IMR-90 (cell line): ENCODE measurements around the gene FABP7. TPM values are rescaled to one million over a fixed set of nuclear protein-coding genes. Genes with fewer than 3 reads are reported as not detected.

ENCODE experiments used
- ATAC-seq: fragments of 200-7000 bp; cut with Tn5 transposase; 2 replicates; pipeline ENCODE4 v1.9.1; 2020; ENCODE audit warnings: low read depth, mild to moderate bottlenecking, moderate library complexity
- BruUV-seq: library from RNA; stranded (reverse); fragments of 400-500 nt; replicated peaks from 2 replicates; lab custom pipeline; 2021; lab: Mats Ljungman, UMichigan
- CTCF ChIA-PET: fragments of 300-600 bp; formaldehyde crosslinking; extraction: SDS; loops from one replicate; lab custom pipeline; 2021; ENCODE audit warnings: antibody characterized with exemption; lab: Yijun Ruan, JAX
- POLR2A ChIA-PET: fragments of 300-600 bp; sonication (Branson Sonifier 250); formaldehyde crosslinking; loops from one replicate; lab custom pipeline; 2022; ENCODE audit warnings: antibody characterized with exemption; ENCODE audit not compliant: unreplicated experiment; lab: Charles Lee
- DNase-seq: peaks from one replicate; pipeline ENCODE4 v3.0.0; 2013
- H2AFZ ChIP-seq: replicated peaks from 2 replicates; pipeline ENCODE3; 2013; ENCODE audit warnings: low read length, mild to moderate bottlenecking; ENCODE audit not compliant: poor library complexity
- H2AK5ac ChIP-seq: 2 replicates; pipeline ENCODE4 v1.6.1; 2013; ENCODE audit warnings: low read depth, low read length, inconsistent platforms
- H2AK9ac ChIP-seq: replicated peaks from 2 replicates; pipeline ENCODE3; 2013; ENCODE audit warnings: mild to moderate bottlenecking, low read depth, low read length, moderate library complexity; ENCODE audit not compliant: poor library complexity
- H2BK120ac ChIP-seq: 2 replicates; pipeline ENCODE4 v1.6.1; 2013; ENCODE audit warnings: low read depth, low read length, inconsistent platforms
- H2BK15ac ChIP-seq: 3 replicates; pipeline ENCODE4 v1.6.1; 2013; ENCODE audit warnings: low read depth, low read length, inconsistent platforms
- H2BK20ac ChIP-seq: 2 replicates; pipeline ENCODE4 v1.6.1; 2013; ENCODE audit warnings: low read depth, mild to moderate bottlenecking, inconsistent platforms, low read length, moderate library complexity
- H2BK5ac ChIP-seq: 2 replicates; pipeline ENCODE4 v1.6.1; 2013; ENCODE audit warnings: mild to moderate bottlenecking, low read depth, low read length, inconsistent platforms; ENCODE audit not compliant: poor library complexity, severe bottlenecking
- H3K14ac ChIP-seq: replicated peaks from 2 replicates; pipeline ENCODE4 v1.6.1; 2013; ENCODE audit warnings: low read depth, low read length, inconsistent platforms
- H3K18ac ChIP-seq: 2 replicates; pipeline ENCODE4 v1.6.1; 2013; ENCODE audit warnings: low read depth, low read length, control low read depth
- H3K23ac ChIP-seq: 2 replicates; pipeline ENCODE4 v1.6.1; 2013; ENCODE audit warnings: low read depth, low read length, inconsistent platforms
- H3K27ac ChIP-seq: 2 replicates; pipeline ENCODE4 v1.5.1; 2013; ENCODE audit warnings: mild to moderate bottlenecking, control low read depth, low read length; ENCODE audit not compliant: insufficient read depth
- H3K27me3 ChIP-seq: 2 replicates; pipeline ENCODE4 v1.6.1; 2013; ENCODE audit warnings: low read length; ENCODE audit not compliant: control insufficient read depth, insufficient read depth
- H3K36me3 ChIP-seq: 2 replicates; pipeline ENCODE4 v1.6.1; 2013; ENCODE audit warnings: low read length, mixed read lengths; ENCODE audit not compliant: control insufficient read depth, insufficient read depth
- H3K4ac ChIP-seq: 2 replicates; pipeline ENCODE4 v1.6.1; 2013; ENCODE audit warnings: low read depth, low read length, inconsistent platforms
- H3K4me1 ChIP-seq: 2 replicates; pipeline ENCODE4 v1.6.1; 2013; ENCODE audit warnings: low read length, mixed read lengths; ENCODE audit not compliant: control insufficient read depth, insufficient read depth
- H3K4me2 ChIP-seq: 2 replicates; pipeline ENCODE4 v1.6.1; 2013; ENCODE audit warnings: low read depth, mild to moderate bottlenecking, control low read depth, low read length, moderate library complexity
- H3K4me3 ChIP-seq: 2 replicates; pipeline ENCODE4 v1.5.1; 2013; ENCODE audit warnings: low read depth, mild to moderate bottlenecking, control low read depth, low read length, moderate library complexity; ENCODE audit not compliant: insufficient read depth
- H3K56ac ChIP-seq: 2 replicates; pipeline ENCODE4 v1.6.1; 2013; ENCODE audit warnings: low read length, inconsistent platforms; ENCODE audit not compliant: insufficient read depth; ENCODE audit errors: extremely low read depth
- H3K79me1 ChIP-seq, 2 experiments: 2 replicates each; pipeline ENCODE4 v1.6.1; 2013; ENCODE audit warnings: low read length in 2 of 2, inconsistent platforms in 1 of 2, low read depth in 1 of 2
- H3K9ac ChIP-seq: 2 replicates; pipeline ENCODE4 v1.6.1; 2013; ENCODE audit warnings: low read depth, low read length, control low read depth
- H3K9me1 ChIP-seq: 2 replicates; pipeline ENCODE4 v1.6.1; 2013; ENCODE audit warnings: low read length, inconsistent platforms; ENCODE audit not compliant: insufficient read depth
- H3K9me3 ChIP-seq: 2 replicates; pipeline ENCODE4 v1.6.1; 2013; ENCODE audit warnings: low read length; ENCODE audit not compliant: control insufficient read depth, insufficient read depth
- H4K20me1 ChIP-seq: 2 replicates; pipeline ENCODE4 v1.6.1; 2013; ENCODE audit warnings: low read length, inconsistent platforms; ENCODE audit not compliant: insufficient read depth
- H4K5ac ChIP-seq: 2 replicates; pipeline ENCODE4 v1.6.1; 2013; ENCODE audit warnings: mild to moderate bottlenecking, low read depth, low read length, control low read depth
- H4K8ac ChIP-seq, 2 experiments: 2 replicates each; pipeline ENCODE4 v1.6.1; 2013; ENCODE audit warnings: low read depth in 2 of 2, low read length in 2 of 2, control low read depth in 1 of 2, inconsistent platforms in 1 of 2
- H4K91ac ChIP-seq: 2 replicates; pipeline ENCODE4 v1.6.1; 2013; ENCODE audit warnings: low read depth, low read length, inconsistent platforms; ENCODE audit not compliant: insufficient read depth
- BHLHE40 ChIP-seq: fragments of 150-350 bp; IDR thresholded peaks from 2 replicates; pipeline ENCODE4 v1.6.1; 2016; ENCODE audit warnings: mild to moderate bottlenecking, low read depth, low read length
- CEBPB ChIP-seq: IDR thresholded peaks from 2 replicates; pipeline ENCODE4 v1.6.1; 2012; ENCODE audit warnings: low read depth, low read length, improper control_type of control experiment
- CTCF ChIP-seq: conservative IDR thresholded peaks from 2 replicates; pipeline ENCODE4 v1.5.1; 2012; ENCODE audit warnings: mild to moderate bottlenecking, low read depth, low read length, improper control_type of control experiment
- ELK1 ChIP-seq: fragments of 150-350 bp; IDR thresholded peaks from 2 replicates; pipeline ENCODE4 v1.6.1; 2016; ENCODE audit warnings: low read depth, mild to moderate bottlenecking, low read length, moderate library complexity, borderline replicate concordance
- FOS ChIP-seq: fragments of 150-350 bp; IDR thresholded peaks from 2 replicates; pipeline ENCODE4 v1.6.1; 2016; ENCODE audit warnings: low read depth, low read length
- MAFK ChIP-seq: IDR thresholded peaks from 2 replicates; pipeline ENCODE4 v1.6.1; 2012; ENCODE audit warnings: low read depth, low read length, improper control_type of control experiment
- MAZ ChIP-seq: IDR thresholded peaks from 2 replicates; pipeline ENCODE4 v1.6.1; 2012; ENCODE audit warnings: low read depth, mild to moderate bottlenecking, low read length, improper control_type of control experiment, moderate library complexity, borderline replicate concordance
- NFE2L2 ChIP-seq: fragments of 150-350 bp; IDR thresholded peaks from 2 replicates; pipeline ENCODE4 v1.6.1; 2016; ENCODE audit warnings: low read depth, mild to moderate bottlenecking, low read length
- RAD21 ChIP-seq: IDR thresholded peaks from 2 replicates; pipeline ENCODE4 v1.6.1; 2012; ENCODE audit warnings: low read length, improper control_type of control experiment
- RCOR1 ChIP-seq: IDR thresholded peaks from 2 replicates; pipeline ENCODE4 v1.6.1; 2012; ENCODE audit warnings: mild to moderate bottlenecking, low read length, improper control_type of control experiment; ENCODE audit not compliant: insufficient replicate concordance
- SMC3 ChIP-seq: fragments of 150-350 bp; IDR thresholded peaks from 2 replicates; pipeline ENCODE4 v1.6.1; 2016; ENCODE audit warnings: low read depth, mild to moderate bottlenecking, antibody characterized with exemption, low read length, moderate library complexity
- WGBS, 2 experiments: methylation state at CpG; one replicate each; pipeline versions ENCODE4 v1.1.5 to v1.1.7; 2013; ENCODE audit warnings: missing lambda C conversion rate in 2 of 2; ENCODE audit not compliant: insufficient read length in 1 of 2; ENCODE audit errors: extremely low coverage in 2 of 2; 5-methylcytosine and 5-hydroxymethylcytosine counted together
- dilution Hi-C: fragments of 300-500 bp; cut with HindIII; formaldehyde crosslinking; loops from one replicate; pipeline ENCODE4 v1.14.3; 2018; ENCODE audit warnings: low sequenced_read_pairs; ENCODE audit not compliant: unreplicated experiment
- in situ Hi-C: fragments of 300-500 bp; cut with MboI; formaldehyde crosslinking; loops from 3 replicates; pipeline ENCODE4 v1.14.3; 2019; ENCODE audit warnings: low sequenced_read_pairs, inconsistent platforms, mixed read lengths
- intact Hi-C: fragments of 100-400 bp; cut with micrococcal nuclease; formaldehyde crosslinking; loops from 2 replicates; pipeline ENCODE4 v1.10.0; 2022
- polyA plus RNA-seq, 3 experiments: library from polyadenylated mRNA; depleted of rRNA; stranded (reverse); fragments of >200 nt; gene quantifications; 2 replicates each; pipeline ENCODE4 v1.2.3, GENCODE V29; 2012; ENCODE audit warnings: low replicate concordance in 1 of 3
- total RNA-seq: library from RNA; depleted of rRNA; stranded (reverse); fragments of >200 nt; gene quantifications from 2 replicates; pipeline ENCODE4 v1.2.3, GENCODE V29; 2012

The FABP7 gene
- total and polyA plus RNA-seq, 2 of the 4 experiments (the other 2 are of a cell fraction): not detected

GRCh38 chr6:122736163-122736562 is 43.4 kb upstream of the FABP7 start:
- CTCF ChIA-PET: no interaction called here

More at GRCh38 chr6:122736163-122736562, 43.4 kb upstream of the FABP7 start:
- no TSS peak for BruUV-seq
- peaks cover 2% of the 10 kb centered on the region; the same call in 1 of the 2 replicates for H3K4me1 ChIP-seq
- no peaks in the 10 kb centered on the region for H3K79me1 ChIP-seq
- H2BK15ac ChIP-seq: no peak overlapping the region
- no CpG with 5 or more reads among the region's 4 CpGs for WGBS, 2 experiments
- H2BK120ac ChIP-seq: no peak overlapping the region
- H3K4me2 ChIP-seq: no peak overlapping the region
- no peak overlapping the region for H2AK9ac ChIP-seq
- in situ Hi-C loops (loop anchor here (5.0 kb wide), 1 partner anchor 101 kb away; no protein-coding TSS in a partner anchor), intact Hi-C loops (loop anchor here (10.0 kb wide), 1 partner anchor 679 kb away; no protein-coding TSS in a partner anchor), dilution Hi-C loops (no loop called here)
- no peak overlapping the region for H3K27ac ChIP-seq
- H3K18ac ChIP-seq: no peak overlapping the region
- H2AFZ ChIP-seq: no peak overlapping the region
- no peak overlapping the region for H4K8ac ChIP-seq
- no peak overlapping the region for H2BK5ac ChIP-seq
- no peaks in the 10 kb centered on the region for H3K36me3 ChIP-seq
- H3K14ac ChIP-seq: no peak overlapping the region
- H4K91ac ChIP-seq: no peak overlapping the region
- POLR2A ChIA-PET: no interaction called here
- H3K9me1 ChIP-seq: no peaks in the 10 kb centered on the region
- peaks cover 9% of the 10 kb centered on the region for H3K27me3 ChIP-seq
- no peak overlapping the region for H3K4me3 ChIP-seq
- H4K20me1 ChIP-seq: no peaks in the 10 kb centered on the region
- no peaks in the 10 kb centered on the region for H3K9me3 ChIP-seq
- H3K56ac ChIP-seq: no peak overlapping the region
- no peak overlapping the region for H3K9ac ChIP-seq
- H3K23ac ChIP-seq: no peak overlapping the region
- H3K4ac ChIP-seq: no peak overlapping the region
- H2BK20ac ChIP-seq: no peak overlapping the region
- no peak overlapping the region for H2AK5ac ChIP-seq
- no peak overlapping the region for H4K5ac ChIP-seq
- ATAC-seq: no peak
- no peak for TF ChIP-seq NFE2L2
- TF ChIP-seq ELK1: no peak
- TF ChIP-seq CEBPB: no peak
- TF ChIP-seq FOS: no peak
- no peak for TF ChIP-seq BHLHE40
- TF ChIP-seq MAFK: no peak
- TF ChIP-seq MAZ: no peak
- TF ChIP-seq SMC3: no peak
- TF ChIP-seq RCOR1: no peak
- no peak for TF ChIP-seq RAD21
- TF ChIP-seq CTCF: no peak
- DNase-seq: no peak
